IgD-negative memory B cell (primary cell): ENCODE data around the gene MAGI3. TPM values are rescaled to one million over a fixed set of nuclear protein-coding genes. Genes with fewer than 3 reads are reported as not detected.

Source experiments
- H3K27ac Mint-ChIP-seq, 3 donors: one replicate each; pipeline ENCODE4 v1.8.0; 2020 to 2022; ENCODE audit warnings: mild to moderate bottlenecking in 3 of 3, mixed read lengths in 3 of 3, moderate library complexity in 1 of 3
- H3K27me3 Mint-ChIP-seq: one replicate; pipeline ENCODE4 v1.8.0; 2021; ENCODE audit warnings: mixed read lengths
- H3K36me3 Mint-ChIP-seq: one replicate; pipeline ENCODE4 v1.8.0; 2020; ENCODE audit warnings: mild to moderate bottlenecking, mixed read lengths
- H3K4me1 Mint-ChIP-seq, 3 donors: one replicate each; pipeline ENCODE4 v1.8.0; 2020 to 2022; ENCODE audit warnings: mixed read lengths in 3 of 3, mild to moderate bottlenecking in 1 of 3
- H3K4me3 Mint-ChIP-seq, 4 donors: one replicate each; pipeline ENCODE4 v1.8.0; 2020 to 2022; ENCODE audit warnings: mild to moderate bottlenecking in 4 of 4, mixed read lengths in 4 of 4, moderate library complexity in 3 of 4
- H3K9me3 Mint-ChIP-seq, 3 donors: one replicate each; pipeline ENCODE4 v1.8.0; 2020 to 2021; ENCODE audit warnings: mixed read lengths in 3 of 3, mild to moderate bottlenecking in 1 of 3
- polyA plus RNA-seq: library from polyadenylated mRNA; unstranded; fragments of 300-500 nt; fragmentation: Illumina TruSeq; gene quantifications from one replicate; pipeline ENCODE4 v1.2.3, GENCODE V29; 2021

MAGI3 gene
- polyA plus RNA-seq, 1 donor from 2014 or later, result 0.36 TPM

DNA sequence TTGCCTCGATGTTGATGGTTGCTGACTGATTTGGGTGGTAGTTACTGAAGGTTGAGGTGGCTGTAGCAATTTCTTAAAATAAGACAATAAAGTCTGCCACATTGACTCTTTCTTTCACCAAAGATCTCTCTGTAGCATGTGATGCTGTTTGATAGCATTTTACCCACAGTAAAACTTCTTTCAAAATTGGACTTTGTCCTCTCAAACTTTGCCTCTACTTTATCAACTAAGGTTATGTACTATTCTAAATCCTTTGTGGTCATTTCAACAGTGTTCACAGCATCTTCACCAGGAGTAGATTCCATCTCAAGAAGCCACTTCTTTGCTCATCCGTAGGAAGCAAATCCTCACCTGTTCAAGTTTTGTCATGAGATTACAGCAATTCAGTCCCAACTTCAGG, 275.8 kb downstream of the MAGI3 start:
- H3K27me3 Mint-ChIP-seq, result no peaks in the 10 kb centered on the region
- no peaks in the 10 kb centered on the region for H3K4me1 Mint-ChIP-seq
- no peak overlapping the region for H3K4me3 Mint-ChIP-seq
- H3K36me3 Mint-ChIP-seq, result no peaks in the 10 kb centered on the region
- H3K27ac Mint-ChIP-seq, result no peak overlapping the region
- H3K9me3 Mint-ChIP-seq, result no peaks in the 10 kb centered on the region

DNA sequence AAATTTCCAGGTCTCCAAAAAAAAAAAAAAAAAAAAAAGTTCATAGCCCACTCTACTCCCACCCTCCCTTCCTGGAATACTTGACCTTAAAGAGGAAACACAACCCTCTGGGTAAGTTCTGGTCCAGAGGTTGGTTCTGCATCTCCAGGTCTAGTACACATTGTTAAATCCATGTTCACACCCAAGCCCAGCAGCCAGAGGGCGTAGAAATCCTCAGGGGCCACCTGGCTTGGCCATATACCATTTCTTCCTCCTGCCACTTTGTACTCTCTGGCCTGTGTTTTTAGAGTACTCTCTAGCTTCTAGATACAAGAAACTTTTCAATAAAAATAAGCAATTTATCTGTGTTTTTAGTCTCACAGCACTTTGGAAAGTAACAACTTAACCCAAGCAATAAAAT, 279.7 kb downstream of the MAGI3 start:
- Mint-ChIP-seq H3K27me3 (no peaks in the 10 kb centered on the region), H3K4me1 (no peaks in the 10 kb centered on the region), H3K36me3 (no peaks in the 10 kb centered on the region), H3K9me3 (no peaks in the 10 kb centered on the region), H3K27ac (no peak overlapping the region), H3K4me3 (no peak overlapping the region)

DNA sequence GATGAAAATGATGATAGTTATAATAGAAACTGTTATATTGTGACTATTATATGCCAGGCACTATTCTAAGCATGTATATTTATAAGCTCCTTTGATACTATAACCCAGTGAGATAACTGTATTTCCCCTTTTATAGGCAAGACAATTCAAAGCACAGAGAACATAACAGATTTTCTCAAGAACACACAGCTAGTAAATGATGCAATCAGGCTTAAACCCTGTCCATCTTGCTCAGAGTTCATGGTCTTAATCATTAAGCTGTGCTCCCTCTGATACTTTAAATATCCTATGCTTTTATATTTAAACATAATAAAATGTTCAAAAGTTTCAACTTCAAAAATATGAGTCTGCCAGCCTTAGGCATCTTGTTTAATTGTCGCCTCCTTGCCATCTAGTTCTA, 280.3 kb downstream of the MAGI3 start:
- Mint-ChIP-seq H3K27me3 (no peaks in the 10 kb centered on the region), H3K9me3 (no peaks in the 10 kb centered on the region), H3K4me1 (no peaks in the 10 kb centered on the region), H3K27ac (no peak overlapping the region), H3K36me3 (no peaks in the 10 kb centered on the region), H3K4me3 (no peak overlapping the region)

DNA sequence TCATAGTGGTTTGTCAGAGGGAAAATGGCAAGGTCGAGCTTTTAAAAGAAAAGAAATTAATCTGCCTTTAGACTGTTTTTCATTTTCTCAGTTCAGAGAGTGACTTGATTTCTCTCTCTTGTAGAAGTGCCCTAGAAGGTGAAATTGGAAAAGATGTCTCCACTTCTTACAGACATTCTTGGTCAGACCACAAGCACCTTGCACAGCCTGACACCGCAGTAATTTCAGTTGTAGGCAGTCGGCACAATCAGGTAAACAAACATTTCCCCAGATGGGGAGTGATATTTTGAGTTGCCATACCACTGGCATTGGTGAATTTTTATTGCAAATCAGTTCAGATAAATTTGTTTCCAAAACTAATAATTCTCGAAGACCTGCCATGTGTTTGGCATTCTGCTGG, 282.2 kb downstream of the MAGI3 start:
- H3K4me1 Mint-ChIP-seq, result no peaks in the 10 kb centered on the region
- no peaks in the 10 kb centered on the region for H3K27me3 Mint-ChIP-seq
- H3K4me3 Mint-ChIP-seq, result no peak overlapping the region
- H3K27ac Mint-ChIP-seq, result no peak overlapping the region
- no peaks in the 10 kb centered on the region for H3K9me3 Mint-ChIP-seq
- no peaks in the 10 kb centered on the region for H3K36me3 Mint-ChIP-seq

DNA sequence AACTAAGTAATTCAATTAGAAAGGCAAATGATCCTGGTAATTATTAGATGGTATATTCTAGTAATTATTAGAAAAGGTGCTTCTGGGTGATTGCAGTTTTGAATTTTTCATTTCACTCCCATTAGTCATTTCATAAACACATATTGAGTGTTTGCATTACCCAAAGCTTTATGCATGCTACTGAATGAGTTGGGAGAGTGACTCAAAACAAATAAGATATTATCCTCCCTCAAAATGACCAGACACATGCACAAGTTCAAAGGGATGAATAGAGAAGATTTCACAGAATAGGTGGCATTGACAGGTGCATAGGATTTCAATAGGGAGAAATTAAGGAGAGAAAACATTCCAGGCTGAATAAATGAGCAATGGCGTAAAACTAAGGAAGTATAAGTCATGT, 284.3 kb downstream of the MAGI3 start:
- no peak overlapping the region for H3K27ac Mint-ChIP-seq
- H3K4me3 Mint-ChIP-seq, result no peak overlapping the region
- no peaks in the 10 kb centered on the region for H3K27me3 Mint-ChIP-seq
- no peaks in the 10 kb centered on the region for H3K4me1 Mint-ChIP-seq
- H3K36me3 Mint-ChIP-seq, result no peaks in the 10 kb centered on the region
- H3K9me3 Mint-ChIP-seq, result no peaks in the 10 kb centered on the region

DNA sequence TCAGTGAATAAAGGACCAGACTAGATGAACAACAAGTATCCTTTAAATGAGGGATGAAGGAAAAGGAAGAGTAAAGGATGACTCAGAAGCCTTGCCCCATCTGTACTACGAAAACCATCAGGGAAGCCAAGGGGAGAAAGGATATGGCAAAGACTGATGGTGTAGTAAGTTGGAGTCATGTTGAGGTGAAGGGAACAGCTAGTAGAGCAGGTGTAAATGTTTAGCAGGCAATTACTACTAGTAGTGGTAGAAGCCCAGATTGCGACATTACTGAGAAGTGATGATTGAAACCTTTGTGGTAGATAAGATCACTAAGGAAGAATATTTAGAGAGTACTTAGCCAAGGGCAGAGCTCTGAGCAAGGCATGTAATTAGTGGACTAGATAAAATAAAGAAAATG, 285.0 kb downstream of the MAGI3 start:
- Mint-ChIP-seq H3K4me3 (no peak overlapping the region), H3K4me1 (no peaks in the 10 kb centered on the region), H3K9me3 (no peaks in the 10 kb centered on the region), H3K36me3 (no peaks in the 10 kb centered on the region), H3K27ac (no peak overlapping the region), H3K27me3 (no peaks in the 10 kb centered on the region)

DNA sequence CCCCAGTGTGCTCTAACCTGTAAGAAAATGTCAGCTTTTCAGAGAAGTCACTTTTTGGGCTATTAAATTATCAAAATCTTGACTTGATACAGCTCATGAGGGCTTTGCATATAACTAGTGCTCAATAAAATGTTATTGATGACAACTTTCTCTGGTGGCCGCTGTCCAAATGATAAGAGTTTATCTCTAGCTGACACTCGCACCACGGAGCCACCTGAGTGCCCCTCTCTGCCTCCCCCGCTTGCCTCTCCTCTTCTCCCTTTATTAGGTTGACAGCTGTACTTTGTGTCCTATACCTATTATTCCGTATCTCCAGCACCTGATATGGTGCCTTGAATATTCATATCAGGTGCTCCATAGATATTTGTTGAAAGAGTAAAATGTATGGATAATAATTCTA, 286.2 kb downstream of the MAGI3 start:
- Mint-ChIP-seq H3K27me3 (no peaks in the 10 kb centered on the region), H3K4me1 (peaks cover 0 to 1% (median 0%) of the 10 kb centered on the region in 3 donors), H3K36me3 (no peaks in the 10 kb centered on the region), H3K27ac (no peak overlapping the region), H3K9me3 (no peaks in the 10 kb centered on the region), H3K4me3 (no peak overlapping the region)

DNA sequence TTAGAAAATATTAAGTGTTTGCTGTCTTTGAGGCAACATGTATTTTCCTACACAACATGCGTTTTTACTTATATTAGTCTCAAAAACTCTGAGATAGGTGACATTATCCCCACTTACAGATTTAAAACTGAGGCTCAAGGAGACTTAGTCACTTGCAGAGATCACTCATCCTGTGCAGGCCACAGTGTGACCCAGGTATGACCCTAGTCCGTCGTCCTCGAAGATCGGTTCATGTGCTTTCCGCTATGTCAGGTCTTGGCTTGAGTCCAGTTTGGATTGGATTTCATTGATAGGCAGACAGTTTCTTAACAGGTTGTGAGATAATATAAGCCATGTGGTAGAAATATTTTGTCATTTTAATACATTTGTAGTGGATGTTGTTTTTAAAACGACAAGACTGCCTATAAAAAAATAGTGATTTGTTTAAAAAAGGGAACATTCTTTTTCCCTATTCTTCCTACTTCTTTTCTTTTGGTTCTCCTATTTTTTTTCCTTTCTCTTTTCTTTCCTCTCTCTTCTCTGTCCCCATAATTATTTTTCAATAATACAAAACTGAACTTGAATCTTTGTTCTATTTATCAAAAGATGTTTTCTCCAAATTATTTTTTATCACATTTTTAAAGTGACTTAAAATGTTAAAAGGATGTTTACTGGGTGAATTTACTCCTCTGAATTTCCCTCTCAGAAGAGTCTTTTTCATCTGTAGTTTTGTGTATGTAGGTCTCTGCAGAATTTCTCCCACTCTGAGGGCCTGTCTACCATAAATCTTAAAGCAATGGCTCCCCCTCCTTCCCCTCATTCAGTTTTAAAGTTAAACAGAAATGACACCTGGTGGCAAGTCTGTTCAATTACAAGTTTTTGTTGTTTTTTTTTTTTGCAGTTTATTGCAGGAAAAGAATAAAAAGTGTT, 287.2 kb downstream of the MAGI3 start:
- no peak overlapping the region for H3K27ac Mint-ChIP-seq

DNA sequence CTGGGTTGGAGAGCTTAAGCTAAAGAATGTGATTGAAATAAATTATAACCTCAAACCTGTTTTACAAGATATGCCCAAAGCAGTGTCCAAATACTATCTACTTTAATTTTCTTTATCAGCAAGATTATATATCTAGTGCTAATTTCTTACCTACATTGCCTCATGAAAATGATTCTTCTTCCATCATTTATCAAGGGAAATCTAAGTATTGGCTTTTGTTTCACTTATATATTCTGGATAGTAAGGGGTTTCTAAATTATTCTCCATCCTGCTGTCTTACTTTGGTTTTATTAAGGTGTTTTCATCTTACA, 287.8 kb downstream of the MAGI3 start:
- Mint-ChIP-seq H3K4me3 (no peak overlapping the region), H3K4me1 (peaks cover 0 to 1% (median 0%) of the 10 kb centered on the region in 3 donors), H3K36me3 (peaks cover 4% of the 10 kb centered on the region), H3K9me3 (no peaks in the 10 kb centered on the region), H3K27ac (no peak overlapping the region), H3K27me3 (no peaks in the 10 kb centered on the region)

More for the DNA sequence above, 287.2 kb downstream of the MAGI3 start:
- peaks cover 0 to 1% (median 0%) of the 10 kb centered on the region in 3 donors for H3K4me1 Mint-ChIP-seq
- no peaks in the 10 kb centered on the region for H3K9me3 Mint-ChIP-seq
- H3K4me3 Mint-ChIP-seq, result no peak overlapping the region
- no peaks in the 10 kb centered on the region for H3K36me3 Mint-ChIP-seq
- no peaks in the 10 kb centered on the region for H3K27me3 Mint-ChIP-seq

DNA sequence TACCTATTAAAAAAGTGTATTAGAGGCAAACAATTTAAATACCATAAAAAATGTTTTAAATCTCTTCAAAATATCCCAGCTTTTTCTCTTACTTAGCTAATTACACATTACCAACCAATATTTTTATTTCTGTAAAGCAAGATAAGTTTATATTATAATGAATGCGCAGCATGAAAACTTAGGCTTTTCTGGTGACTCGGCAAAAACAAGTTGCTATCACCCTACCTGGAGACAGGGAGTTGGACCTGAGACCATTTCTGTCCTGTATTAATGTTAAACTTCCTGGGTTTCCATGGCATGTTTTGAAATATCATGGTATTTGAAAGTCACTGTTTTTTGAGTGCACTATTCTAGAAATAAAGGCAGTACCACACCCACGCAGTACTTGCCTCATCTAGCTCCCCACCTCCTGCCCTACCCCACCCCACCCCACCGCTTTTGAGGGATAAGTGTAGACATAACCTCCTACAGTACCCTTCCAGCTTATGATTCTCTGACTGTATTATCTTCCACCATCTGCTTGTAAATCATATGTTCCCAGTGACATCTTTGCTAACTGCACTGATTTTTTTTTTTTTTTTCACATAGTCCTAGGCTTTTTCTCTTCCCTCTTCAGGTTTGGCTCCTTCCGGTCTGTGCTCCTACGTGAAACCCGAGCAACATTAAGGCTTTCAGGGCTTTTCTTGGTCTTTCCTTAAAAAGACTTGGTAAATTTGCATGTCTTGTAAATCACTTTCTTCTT, 291.5 kb downstream of the MAGI3 start:
- Mint-ChIP-seq H3K27me3 (no peaks in the 10 kb centered on the region), H3K9me3 (no peaks in the 10 kb centered on the region), H3K36me3 (peaks cover 9% of the 10 kb centered on the region), H3K27ac (no peak overlapping the region), H3K4me3 (no peak overlapping the region), H3K4me1 (peaks cover 0 to 1% (median 0%) of the 10 kb centered on the region in 3 donors)

DNA sequence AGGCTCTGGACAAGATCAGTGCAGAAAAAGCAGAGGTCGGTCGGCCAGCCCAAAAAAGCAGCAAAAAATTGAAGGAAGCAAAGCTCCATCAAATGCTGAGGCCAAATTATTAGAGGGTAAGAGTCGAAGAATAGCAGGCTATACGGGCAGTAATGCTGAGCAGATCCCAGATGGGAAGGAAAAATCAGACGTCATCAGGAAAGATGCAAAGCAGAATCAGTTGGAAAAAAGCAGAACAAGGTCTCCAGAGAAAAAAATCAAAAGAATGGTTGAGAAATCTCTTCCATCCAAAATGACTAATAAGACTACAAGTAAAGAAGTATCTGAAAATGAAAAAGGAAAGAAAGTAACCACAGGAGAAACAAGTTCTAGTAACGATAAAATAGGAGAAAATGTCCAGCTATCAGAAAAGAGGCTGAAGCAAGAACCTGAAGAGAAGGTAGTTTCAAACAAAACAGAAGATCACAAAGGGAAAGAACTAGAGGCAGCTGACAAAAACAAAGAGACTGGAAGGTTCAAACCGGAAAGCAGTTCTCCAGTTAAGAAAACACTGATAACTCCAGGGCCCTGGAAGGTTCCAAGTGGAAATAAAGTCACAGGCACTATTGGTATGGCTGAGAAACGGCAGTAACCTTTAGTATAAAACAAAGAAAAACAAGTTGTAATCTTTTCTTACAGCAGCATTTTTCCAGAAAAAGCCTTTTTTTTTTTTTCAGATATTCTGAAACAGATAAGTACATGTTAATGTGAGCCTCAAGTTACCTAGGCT, 293.3 kb downstream of the MAGI3 start:
- peaks cover 0 to 1% (median 0%) of the 10 kb centered on the region in 3 donors for H3K4me1 Mint-ChIP-seq
- H3K27ac Mint-ChIP-seq, result no peak overlapping the region
- H3K9me3 Mint-ChIP-seq, result no peaks in the 10 kb centered on the region
- H3K4me3 Mint-ChIP-seq, result no peak overlapping the region
- H3K27me3 Mint-ChIP-seq, result no peaks in the 10 kb centered on the region
- H3K36me3 Mint-ChIP-seq, result peaks cover 9% of the 10 kb centered on the region

DNA sequence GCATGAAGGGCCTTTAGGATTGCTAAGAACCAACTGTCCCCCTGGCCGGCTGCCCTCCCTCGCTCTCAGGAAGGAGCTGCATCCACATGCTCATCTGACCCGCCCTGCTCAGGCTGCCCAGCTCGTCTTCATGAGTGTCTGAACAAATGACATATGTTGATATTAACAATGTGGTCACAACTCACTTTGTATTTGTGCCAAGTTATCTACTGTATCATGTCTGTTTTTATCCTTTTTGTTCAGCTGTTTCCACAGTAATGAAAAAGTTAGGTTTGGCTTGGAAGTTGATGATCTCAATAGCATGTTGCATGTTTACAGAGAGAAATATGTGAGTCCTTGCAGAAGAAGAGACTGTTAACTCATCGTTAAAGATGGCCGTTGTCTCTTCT, 293.8 kb downstream of the MAGI3 start:
- Mint-ChIP-seq H3K4me3 (no peak overlapping the region), H3K9me3 (no peaks in the 10 kb centered on the region), H3K27ac (no peak overlapping the region), H3K36me3 (peaks cover 9% of the 10 kb centered on the region), H3K4me1 (peaks cover 0 to 1% (median 0%) of the 10 kb centered on the region in 3 donors), H3K27me3 (no peaks in the 10 kb centered on the region)

DNA sequence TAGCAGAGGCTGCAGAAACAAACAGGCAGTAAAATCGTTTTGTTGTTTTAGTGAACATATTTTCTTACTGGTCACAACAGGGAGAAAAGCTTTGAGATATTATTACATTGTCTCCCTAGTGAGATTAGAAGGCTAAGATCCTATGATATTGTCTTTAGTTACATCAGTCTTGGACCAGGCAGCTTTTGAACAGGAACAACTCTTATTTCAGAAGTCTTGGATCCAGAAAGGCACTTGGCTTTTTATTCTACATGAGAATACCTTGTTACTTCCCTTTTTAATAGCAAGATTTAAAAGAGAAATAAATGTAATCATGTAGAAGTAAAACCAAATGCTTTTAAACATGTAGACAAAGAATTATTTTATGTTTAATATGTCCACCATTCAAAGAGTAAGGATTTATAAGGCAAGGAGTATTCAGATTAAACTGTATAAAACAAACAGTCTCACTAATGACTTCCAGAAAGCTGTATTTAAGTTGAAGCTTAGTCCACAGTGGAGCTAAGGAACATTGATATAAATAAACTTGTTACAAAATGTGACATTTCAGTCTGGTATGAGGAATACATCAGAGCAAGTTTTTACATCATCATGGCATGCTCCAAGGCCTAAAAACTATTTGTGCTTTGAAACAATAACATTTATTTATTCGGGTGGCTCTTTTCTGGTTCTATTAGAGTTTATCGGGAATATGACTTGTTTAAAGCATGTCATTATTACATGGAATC, 296.7 kb downstream of the MAGI3 start:
- H3K36me3 Mint-ChIP-seq, result peaks cover 12% of the 10 kb centered on the region

DNA sequence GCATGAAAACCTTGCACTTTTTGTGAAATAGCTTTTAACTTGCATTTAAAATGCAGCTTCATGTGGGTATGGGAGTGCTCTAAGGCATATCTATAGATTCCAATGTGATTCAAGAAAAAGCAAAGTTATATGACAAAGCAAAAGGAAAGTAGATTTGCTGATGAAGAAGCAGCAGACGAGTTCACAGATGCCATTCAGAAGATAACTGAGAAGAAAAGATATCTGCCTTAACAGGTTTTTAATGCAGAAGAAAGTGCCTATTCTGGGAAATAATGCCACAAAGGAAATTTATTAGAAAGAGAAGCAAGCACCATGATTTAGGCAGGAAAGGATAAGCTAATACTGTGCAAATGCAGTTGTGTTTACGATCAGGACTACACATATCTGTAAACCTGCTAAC, 300.9 kb downstream of the MAGI3 start:
- Mint-ChIP-seq H3K36me3 (peaks cover 17% of the 10 kb centered on the region), H3K27ac (no peak overlapping the region), H3K27me3 (no peaks in the 10 kb centered on the region), H3K4me3 (no peak overlapping the region), H3K4me1 (peaks cover 0 to 3% (median 2%) of the 10 kb centered on the region in 3 donors), H3K9me3 (peaks cover 3 to 16% (median 11%) of the 10 kb centered on the region in 3 donors)

More for the DNA sequence above, 296.7 kb downstream of the MAGI3 start:
- H3K4me3 Mint-ChIP-seq, result no peak overlapping the region
- H3K4me1 Mint-ChIP-seq, result no peaks in the 10 kb centered on the region
- no peak overlapping the region for H3K27ac Mint-ChIP-seq
- no peaks in the 10 kb centered on the region for H3K9me3 Mint-ChIP-seq
- H3K27me3 Mint-ChIP-seq, result no peaks in the 10 kb centered on the region

DNA sequence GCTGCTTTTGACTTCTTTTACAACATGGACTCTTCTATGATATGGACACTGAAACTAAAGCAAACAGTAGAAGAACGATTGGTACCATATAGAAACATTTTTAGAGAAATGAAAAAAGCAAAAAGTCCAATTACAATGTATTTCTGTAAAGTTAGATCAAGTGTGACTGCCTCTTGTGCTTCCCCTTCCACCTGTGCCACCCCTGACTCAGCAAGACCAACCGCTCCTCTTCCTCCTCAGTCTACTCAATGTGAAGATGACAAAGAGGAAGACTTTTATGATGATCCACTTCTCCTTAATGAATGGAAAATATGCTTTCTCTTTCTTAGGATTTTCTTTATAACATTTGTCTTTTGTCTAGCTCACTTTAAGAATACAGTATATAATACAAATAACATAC, 302.0 kb downstream of the MAGI3 start:
- peaks cover 5 to 16% (median 11%) of the 10 kb centered on the region in 3 donors for H3K9me3 Mint-ChIP-seq
- peaks cover 21% of the 10 kb centered on the region for H3K36me3 Mint-ChIP-seq
- no peaks in the 10 kb centered on the region for H3K27me3 Mint-ChIP-seq
- H3K27ac Mint-ChIP-seq, result no peak overlapping the region
- no peak overlapping the region for H3K4me3 Mint-ChIP-seq
- peaks cover 0 to 3% (median 2%) of the 10 kb centered on the region in 3 donors for H3K4me1 Mint-ChIP-seq
